ENCODE data around the gene STAP2.

- no peak for TF ChIP-seq EZH2 (IDR thresholded peaks at IDR 0.05; ENCODE audit: borderline replicate concordance, low read length)
- TF ChIP-seq CTCF (IDR thresholded peaks at IDR 0.05; ENCODE audit: low read length) = no peak
Measured at GRCh38 chr19:4365791-4366665, 27.4 kb upstream of the STAP2 start.
